Measurements from ENCODE around the gene RABL3.
"Not testable (repeated sequence)": the region's sequence is repeated elsewhere in the genome, so short reads cannot be mapped to it uniquely, and the experiment has no call there.

RABL3 gene

DNA sequence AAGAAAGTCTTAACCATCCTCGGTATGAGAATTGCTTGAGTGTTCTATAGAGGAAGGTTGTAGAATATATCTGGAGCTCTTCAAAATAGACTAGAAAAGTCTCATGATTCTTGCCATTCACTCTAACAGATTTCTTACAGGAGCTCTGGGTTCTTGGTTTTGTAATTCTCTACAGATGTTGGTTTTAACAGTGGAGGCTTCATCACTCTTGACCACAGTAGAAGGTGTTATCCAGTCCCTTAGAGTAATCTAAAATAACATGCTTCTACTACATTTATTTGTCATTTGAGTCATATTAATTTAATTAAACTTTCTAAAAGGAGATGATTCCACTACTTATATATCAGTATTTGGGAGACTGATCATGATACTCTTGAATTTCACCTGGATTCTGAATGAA lies 9.9 kb upstream of the RABL3 start:
- DNase-seq (ENCODE audit: low read depth) = no peak
- TF ChIP-seq, protein P1, sequence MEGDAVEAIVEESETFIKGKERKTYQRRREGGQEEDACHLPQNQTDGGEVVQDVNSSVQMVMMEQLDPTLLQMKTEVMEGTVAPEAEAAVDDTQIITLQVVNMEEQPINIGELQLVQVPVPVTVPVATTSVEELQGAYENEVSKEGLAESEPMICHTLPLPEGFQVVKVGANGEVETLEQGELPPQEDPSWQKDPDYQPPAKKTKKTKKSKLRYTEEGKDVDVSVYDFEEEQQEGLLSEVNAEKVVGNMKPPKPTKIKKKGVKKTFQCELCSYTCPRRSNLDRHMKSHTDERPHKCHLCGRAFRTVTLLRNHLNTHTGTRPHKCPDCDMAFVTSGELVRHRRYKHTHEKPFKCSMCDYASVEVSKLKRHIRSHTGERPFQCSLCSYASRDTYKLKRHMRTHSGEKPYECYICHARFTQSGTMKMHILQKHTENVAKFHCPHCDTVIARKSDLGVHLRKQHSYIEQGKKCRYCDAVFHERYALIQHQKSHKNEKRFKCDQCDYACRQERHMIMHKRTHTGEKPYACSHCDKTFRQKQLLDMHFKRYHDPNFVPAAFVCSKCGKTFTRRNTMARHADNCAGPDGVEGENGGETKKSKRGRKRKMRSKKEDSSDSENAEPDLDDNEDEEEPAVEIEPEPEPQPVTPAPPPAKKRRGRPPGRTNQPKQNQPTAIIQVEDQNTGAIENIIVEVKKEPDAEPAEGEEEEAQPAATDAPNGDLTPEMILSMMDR (IDR thresholded peaks at IDR 0.05; ENCODE audit: insufficient read depth, low read depth, low read length, missing control alignments) = no peak
- H3K4me3 ChIP-seq (ENCODE audit: low read depth, low read length) = no peak overlapping the region

DNA sequence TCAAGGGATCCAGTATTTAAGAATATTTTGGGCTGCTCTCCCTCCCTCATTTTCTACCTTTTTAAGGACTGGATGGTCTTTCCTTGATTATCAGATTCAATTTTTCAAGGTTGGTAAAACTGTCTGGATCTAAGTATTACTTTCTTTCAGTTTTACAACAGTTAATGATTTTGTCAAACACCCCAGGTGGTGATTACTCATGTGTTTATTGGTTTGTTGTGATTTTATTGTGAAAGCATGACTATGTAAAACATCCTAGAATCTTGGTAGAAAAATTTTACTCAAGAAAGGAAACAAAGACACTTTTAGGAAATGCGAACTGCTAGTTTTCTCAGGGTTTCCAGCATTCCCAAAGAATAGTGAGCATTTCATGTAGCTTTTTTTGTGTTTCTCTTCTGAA lies 7.5 kb upstream of the RABL3 start:
- TF ChIP-seq, protein P1 (IDR thresholded peaks at IDR 0.05; ENCODE audit: insufficient read depth, low read depth, low read length, missing control alignments) = no peak
- no peak for DNase-seq (ENCODE audit: low read depth)
- H3K4me3 ChIP-seq (ENCODE audit: low read depth, low read length) = no peak overlapping the region

DNA sequence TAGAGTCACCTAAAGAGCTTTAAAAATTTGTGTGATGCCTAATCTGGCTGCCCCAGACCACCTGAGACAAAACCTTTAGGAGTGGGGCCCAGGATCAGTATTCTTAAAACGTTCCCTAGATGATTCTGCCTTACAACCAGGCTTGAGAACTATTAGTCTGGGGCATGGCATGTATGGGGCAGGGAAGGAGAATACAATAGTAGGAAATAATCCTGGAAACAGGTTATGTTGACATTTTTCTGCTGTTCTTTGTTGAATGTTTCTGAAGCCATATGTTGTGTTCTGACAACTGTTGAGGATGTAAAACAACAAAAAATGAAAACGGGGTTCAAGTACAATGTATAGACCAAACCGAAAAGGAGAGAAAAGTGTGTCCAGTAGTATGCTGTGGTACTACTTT lies 3.1 kb upstream of the RABL3 start:
- DNase-seq (ENCODE audit: low read depth) = no peak
- no peak overlapping the region for H3K4me3 ChIP-seq (ENCODE audit: low read depth, low read length)
- TF ChIP-seq, protein P1 (IDR thresholded peaks at IDR 0.05; ENCODE audit: insufficient read depth, low read depth, low read length, missing control alignments) = no peak

DNA sequence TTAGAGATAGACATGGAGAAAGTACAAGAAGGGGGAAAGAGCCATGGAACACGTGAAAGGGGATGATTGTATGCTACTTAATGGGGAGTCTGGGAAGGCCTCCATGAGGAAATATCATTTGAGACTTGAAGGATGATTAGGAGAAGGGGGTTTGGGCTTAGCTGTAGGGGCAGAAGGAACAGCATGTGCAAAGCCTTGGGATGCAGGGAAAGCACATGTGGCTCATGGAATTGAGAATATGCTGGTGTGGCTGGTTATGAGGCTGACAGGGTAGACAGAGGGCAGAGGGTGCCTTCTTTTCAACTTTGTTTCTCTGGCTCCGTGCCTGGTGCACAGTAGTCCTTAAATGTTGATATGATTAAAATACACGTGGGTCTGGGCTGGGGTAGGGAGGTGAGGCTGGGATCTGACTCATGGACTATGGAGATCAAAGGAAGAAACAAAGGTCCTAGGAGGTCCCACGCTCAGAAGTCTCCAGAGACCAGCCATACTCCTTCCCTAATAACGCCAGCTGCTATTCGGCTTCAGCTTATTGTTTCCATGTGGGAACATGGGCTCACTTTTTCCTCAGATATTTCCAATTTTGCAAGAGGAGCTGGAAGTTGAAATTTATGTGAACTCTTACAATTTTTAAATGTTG lies 1.4 kb upstream of the RABL3 start:
- TF ChIP-seq, protein P1 (IDR thresholded peaks at IDR 0.05; ENCODE audit: insufficient read depth, low read depth, low read length, missing control alignments) = no peak
- no peak for DNase-seq (ENCODE audit: low read depth)
- peak overlapping the region; percentile 84 for H3K4me3 ChIP-seq (ENCODE audit: low read depth, low read length)

DNA sequence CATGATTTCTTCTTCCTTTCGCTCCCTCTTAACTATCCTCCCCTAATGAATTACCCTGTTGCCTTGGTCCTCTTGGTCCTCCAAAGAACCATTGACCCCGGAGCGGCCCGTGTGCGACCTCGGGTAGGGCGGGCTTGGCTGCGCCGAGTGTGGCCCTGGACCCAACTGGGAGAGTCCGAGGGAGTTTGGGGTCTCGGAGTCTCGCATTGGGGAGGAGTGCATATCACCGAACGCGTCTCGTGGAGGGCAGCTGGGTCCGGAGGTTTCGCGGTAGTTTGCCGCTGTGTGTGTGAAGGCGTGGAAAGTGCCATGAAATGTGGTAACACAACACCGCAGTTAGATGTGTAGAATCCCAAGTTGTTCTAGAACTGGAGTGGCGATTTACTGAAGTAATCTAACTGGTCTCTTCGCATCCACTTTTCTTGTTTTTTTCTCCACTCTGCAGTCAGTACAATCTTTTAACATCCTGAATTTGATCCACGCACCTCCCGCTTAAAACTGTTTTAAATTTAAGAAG lies 591 bp upstream of the RABL3 start:
- DNase-seq (ENCODE audit: low read depth) = peak; percentile 28

DNA sequence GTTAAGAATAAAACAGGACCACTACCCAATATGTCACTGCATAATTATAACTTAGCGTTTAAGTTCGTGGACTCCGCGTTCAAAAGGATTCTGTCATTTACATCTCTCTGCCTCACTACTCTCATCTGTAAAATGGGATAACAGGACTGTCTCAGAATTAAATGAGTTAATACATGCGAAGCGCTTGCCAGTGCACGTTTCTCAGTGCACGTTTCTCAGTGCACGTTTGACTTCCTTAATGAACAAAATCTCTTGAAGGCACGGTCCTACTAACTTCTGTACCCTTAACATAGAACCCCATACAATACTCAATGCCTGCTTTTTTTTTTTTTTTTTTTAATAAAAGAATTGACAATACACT lies 499 bp downstream of the RABL3 start:
- no peak for DNase-seq (ENCODE audit: low read depth)
- TF ChIP-seq, protein P1 (IDR thresholded peaks at IDR 0.05; ENCODE audit: insufficient read depth, low read depth, low read length, missing control alignments) = no peak
- H3K4me3 ChIP-seq (ENCODE audit: low read depth, low read length) = peak overlapping the region; percentile 84

More for the DNA sequence above, 591 bp upstream of the RABL3 start:
- peak overlapping the region; percentile 84 for H3K4me3 ChIP-seq (ENCODE audit: low read depth, low read length)
- TF ChIP-seq, protein P1 (IDR thresholded peaks at IDR 0.05; ENCODE audit: insufficient read depth, low read depth, low read length, missing control alignments) = no peak

DNA sequence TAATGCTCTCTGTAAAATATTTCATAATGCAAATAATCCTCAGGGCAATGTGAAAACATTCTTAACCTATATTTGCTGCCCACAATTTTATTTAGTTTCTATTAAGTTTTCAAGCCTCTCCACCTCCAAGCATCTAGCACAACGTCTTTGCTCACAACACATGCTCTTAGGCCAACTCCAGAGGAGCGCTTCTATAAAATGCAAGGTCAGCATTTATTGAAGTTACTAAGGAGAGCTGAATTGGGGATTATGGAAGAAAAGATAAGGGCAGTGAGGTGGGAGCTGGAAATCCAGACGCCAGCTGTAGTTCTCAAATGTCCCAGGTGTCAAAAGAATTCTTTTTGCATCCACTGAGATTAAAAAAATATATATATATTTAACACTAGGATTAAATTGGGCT lies 996 bp downstream of the RABL3 start:
- TF ChIP-seq, protein P1 (IDR thresholded peaks at IDR 0.05; ENCODE audit: insufficient read depth, low read depth, low read length, missing control alignments) = no peak
- peak overlapping the region; percentile 84 for H3K4me3 ChIP-seq (ENCODE audit: low read depth, low read length)
- no peak for DNase-seq (ENCODE audit: low read depth)

DNA sequence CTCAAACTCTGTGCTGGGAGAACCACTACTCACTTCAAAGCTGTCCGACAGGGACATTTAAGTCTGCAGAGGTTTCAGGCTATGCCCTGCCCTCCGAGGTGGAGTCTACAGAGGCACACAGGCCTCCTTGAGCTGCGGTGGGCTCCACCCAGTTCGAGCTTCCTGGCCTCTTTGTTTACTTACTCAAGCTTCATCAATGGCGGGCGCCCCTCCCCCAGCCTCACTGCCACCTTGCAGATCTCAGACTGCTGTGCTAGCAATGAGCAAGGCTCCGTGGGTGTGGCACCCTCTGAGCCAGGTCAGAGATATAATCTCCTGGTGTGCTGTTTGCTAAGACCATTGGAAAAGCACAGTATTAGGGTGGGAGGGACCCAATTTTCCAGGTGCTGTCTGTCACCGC lies 4.3 kb downstream of the RABL3 start:
- DNase-seq (ENCODE audit: low read depth); H3K4me3 ChIP-seq (ENCODE audit: low read depth, low read length): not testable (repeated sequence)

Measured in GM12865 (cell line).